Fibroblast of mammary gland (primary cell): ENCODE measurements around the gene C6orf62.
A peak's percentile ranks its signal among the peaks of the same experiment; 100 is the strongest.
"Not testable (repeated sequence)": the region's sequence is repeated elsewhere in the genome, so short reads cannot be mapped to it uniquely, and the experiment has no call there.

Source experiments
- DNase-seq: peaks from one replicate; pipeline ENCODE4 v3.0.0-alpha.2; 2010; ENCODE audit warnings: low read depth
- H3K4me3 ChIP-seq: 2 replicates; pipeline ENCODE4 v1.5.1; 2011; ENCODE audit warnings: low read depth, mild to moderate bottlenecking, low read length, moderate library complexity; ENCODE audit not compliant: control insufficient read depth
- CTCF ChIP-seq: conservative IDR thresholded peaks from 2 replicates; pipeline ENCODE4 v1.5.1; 2011; ENCODE audit warnings: low read depth, low read length, inconsistent platforms; ENCODE audit not compliant: control insufficient read depth, insufficient read depth

C6orf62 gene

GRCh38 chr6:24742216-24742738, 23.3 kb upstream of the C6orf62 start:
- H3K4me3 ChIP-seq = no peak overlapping the region
- no peak for TF ChIP-seq CTCF
- no peak for DNase-seq

- no peak overlapping the region for H3K4me3 ChIP-seq
- peak; percentile 54 for DNase-seq
- TF ChIP-seq CTCF = no peak
Measured at GRCh38 chr6:24740861-24741260, 21.9 kb upstream of the C6orf62 start.

GRCh38 chr6:24738741-24739140, 19.8 kb upstream of the C6orf62 start:
- TF ChIP-seq CTCF = no peak
- no peak overlapping the region for H3K4me3 ChIP-seq
- DNase-seq = no peak

- not testable (repeated sequence) for H3K4me3 ChIP-seq, DNase-seq
Measured at GRCh38 chr6:24734710-24735109, 15.8 kb upstream of the C6orf62 start.

GRCh38 chr6:24734166-24734565, 15.2 kb upstream of the C6orf62 start:
- TF ChIP-seq CTCF = no peak
- no peak for DNase-seq
- H3K4me3 ChIP-seq = no peak overlapping the region

- not testable (repeated sequence) for DNase-seq, H3K4me3 ChIP-seq
Measured at GRCh38 chr6:24731456-24732134, 12.6 kb upstream of the C6orf62 start.

GRCh38 chr6:24730653-24731052, 11.7 kb upstream of the C6orf62 start:
- not testable (repeated sequence) for DNase-seq

GRCh38 chr6:24723270-24723669, 4.3 kb upstream of the C6orf62 start:
- TF ChIP-seq CTCF = no peak
- H3K4me3 ChIP-seq = no peak overlapping the region
- no peak for DNase-seq

More at GRCh38 chr6:24730653-24731052, 11.7 kb upstream of the C6orf62 start:
- not testable (repeated sequence) for H3K4me3 ChIP-seq
